NCI-H748 (cell line): ENCODE data around the gene NREP.

Experiments used
- DNase-seq: peaks from one replicate; lab custom pipeline; 2025; ENCODE audit not compliant: unreplicated experiment; lab: John Stamatoyannopoulos, UW

The NREP gene

GRCh38 chr5:111741278-111741677, 15.7 kb downstream of the NREP start:
- DNase-seq = peak; percentile 81

GRCh38 chr5:111739416-111739815, 17.6 kb downstream of the NREP start:
- no peak for DNase-seq

DNA sequence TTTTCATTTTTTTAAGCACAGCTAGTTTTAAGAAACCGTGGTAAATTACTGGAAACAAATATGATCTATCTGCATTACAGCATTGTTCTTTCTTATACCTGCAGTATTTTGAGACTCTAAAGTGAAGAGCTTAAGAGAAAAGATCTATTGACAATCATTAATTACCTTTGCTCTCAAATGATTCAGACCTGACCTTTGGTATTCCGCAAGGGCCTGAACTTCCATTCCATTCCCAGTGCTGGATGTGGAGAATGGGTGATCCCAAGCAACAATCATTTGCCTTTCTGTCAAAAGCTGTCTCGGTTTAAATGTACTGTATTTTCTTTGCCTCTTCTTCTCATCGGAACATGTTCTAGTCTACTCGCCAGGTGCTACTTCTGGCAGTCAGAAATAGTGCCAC, 18.9 kb downstream of the NREP start:
- DNase-seq = no peak

DNA sequence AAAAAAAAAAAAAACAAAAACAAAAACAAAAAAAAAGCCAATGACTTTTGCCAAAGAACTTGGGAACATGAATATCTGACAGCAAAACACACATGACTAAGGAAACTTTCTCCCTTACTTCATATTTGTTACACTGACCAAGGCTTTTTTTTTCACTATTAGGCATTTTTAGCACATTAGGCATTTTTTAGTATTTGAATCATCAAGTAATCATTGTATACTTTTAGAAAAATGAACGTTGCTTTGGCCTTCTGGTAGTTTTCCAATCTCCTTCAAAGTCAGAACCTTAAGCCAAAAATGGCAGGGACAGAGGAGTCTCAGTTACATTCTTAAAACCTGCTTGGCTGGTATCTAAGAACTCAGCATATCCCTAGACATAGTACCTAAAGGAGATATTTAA, 19.3 kb downstream of the NREP start:
- DNase-seq = no peak

- no peak for DNase-seq
Measured at GRCh38 chr5:111735583-111736270, 21.3 kb downstream of the NREP start.

DNA sequence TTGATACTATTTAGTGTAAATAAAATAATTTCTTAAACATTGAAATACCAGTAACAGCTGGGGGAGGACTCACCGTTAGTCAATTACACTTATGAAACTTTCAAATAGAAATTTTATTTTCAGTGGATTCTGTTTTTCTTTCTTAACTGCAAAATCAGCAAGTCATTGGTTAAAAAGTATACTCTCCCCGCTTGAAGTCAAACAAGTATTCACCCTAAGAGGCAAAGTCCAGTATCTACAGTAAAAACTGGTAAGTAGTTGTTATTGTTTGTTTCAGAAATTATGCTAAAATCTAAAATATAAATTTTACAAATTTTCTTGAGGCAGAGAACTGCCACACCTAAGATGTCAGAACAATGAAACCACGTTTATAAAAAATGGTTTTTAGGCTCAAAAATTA, 22.4 kb downstream of the NREP start:
- DNase-seq = no peak

GRCh38 chr5:111734013-111734412, 23.0 kb downstream of the NREP start:
- DNase-seq = no peak

DNA sequence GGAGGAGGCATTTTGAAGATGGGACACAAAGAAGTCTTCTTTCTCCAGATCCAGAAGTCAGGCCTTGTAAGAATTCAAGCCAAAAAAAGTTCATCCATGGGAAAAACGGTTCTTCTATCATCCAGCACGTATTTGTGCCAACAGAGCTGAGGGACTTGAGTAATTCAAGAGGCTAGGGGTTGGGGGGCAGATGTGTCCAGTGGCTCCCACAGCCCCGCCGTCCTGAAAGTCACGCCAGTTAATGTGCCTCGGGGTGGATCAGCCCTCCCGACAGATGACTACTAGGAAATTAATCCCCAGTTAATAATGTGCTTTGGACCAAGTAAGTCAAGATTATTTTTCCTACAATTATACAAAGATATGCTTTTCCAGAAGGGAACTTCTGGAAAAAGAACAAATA, 23.4 kb downstream of the NREP start:
- DNase-seq = no peak

DNA sequence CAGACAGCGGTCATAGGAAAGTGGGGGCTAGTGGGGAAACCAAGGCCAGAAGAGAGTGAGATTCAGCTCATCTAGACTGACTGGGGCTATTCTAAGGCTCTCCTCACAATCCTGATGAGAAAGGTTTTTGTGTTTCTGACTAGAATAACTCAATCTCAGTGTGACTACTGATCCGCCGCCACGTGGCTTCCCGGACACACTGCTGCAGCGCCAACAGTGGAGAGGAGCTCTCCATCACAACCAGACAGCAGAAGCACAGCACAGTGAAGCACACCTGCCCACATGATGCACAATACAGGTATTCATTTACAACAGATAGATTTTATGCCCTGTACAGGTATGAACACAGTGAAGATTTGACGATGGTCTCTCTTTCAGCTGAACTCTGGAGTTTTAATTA, 25.4 kb downstream of the NREP start:
- no peak for DNase-seq

DNA sequence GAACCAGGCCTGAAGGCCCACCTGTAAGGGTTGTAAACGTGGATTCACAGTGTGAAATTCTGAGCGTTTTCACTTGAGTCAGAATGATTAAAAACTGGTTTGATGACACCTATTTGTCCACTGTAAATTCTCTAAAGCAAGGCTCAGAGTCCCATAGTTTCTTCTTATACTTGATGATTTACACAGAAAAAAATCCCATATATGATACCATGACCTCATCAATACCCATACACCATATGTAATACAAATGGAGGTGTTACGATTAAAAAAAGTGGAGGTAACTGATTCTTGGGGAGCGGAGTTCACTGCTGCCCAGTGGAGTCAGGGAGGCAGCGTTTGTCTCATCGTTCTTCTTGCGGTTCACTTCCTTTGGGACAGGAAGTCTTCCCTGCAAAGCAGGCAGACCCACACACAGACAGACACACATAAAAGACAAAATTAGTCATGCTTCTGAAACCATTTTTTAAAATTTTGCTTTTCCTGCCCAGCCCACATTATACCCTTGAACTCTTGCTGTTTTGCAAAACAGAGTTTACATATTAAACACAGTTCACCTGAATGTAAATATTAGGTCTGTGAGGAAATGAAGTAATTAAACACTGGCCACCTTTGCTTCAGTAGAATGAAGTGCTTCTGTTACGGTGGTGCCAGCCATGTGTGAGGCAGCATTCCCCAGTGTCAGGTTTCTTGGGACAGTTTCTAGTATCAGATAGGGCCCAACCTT, 26.2 kb downstream of the NREP start:
- peak; percentile 54 for DNase-seq

GRCh38 chr5:111728941-111729340, 28.1 kb downstream of the NREP start:
- DNase-seq = no peak

DNA sequence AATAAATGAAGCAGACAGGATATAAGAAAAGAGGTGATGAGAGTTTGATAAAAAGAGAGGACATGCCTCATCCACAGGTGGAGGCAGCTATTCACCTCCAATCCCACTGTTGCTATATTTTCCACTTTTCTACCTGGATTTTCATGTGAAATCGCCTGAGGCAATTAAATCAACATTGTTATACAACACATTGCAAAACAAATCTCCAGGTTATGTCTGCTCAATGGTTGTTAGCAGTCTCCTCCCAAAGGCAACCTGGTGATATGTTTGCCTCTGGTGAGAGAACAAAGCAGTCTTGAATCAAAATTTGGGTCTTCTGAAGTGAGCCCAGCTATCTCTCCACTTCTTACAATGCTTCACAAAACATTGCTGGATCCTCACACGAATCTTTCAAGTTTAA, 30.0 kb downstream of the NREP start:
- DNase-seq = no peak

- DNase-seq = no peak
Measured at GRCh38 chr5:111722140-111722539, 34.9 kb downstream of the NREP start.

DNA sequence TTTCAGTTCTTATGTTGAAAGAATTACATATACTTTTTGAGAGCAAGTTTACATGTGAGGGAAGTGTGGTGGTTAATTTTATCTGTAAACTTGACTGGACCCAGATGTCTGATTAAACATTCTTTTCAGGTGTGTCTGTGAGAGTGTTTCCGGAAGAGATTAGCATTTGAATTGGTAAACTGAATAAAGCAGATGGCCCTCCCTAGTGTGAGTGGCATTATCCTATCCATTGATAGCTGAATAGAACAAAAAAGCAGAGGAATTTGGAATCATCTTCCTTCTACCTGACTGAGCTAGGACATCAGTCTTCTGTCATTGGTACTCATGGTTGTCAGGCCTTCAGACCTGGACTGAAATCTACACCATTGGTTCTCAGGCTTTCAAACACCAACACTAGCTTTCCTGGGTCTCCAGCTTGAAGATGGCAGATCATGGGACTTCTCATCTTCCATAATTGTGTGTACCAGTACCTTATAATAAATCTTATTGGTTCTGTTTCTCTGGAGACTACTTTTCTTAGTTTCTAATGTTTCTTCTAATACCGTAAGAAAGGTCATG, 36.6 kb downstream of the NREP start:
- DNase-seq = peak; percentile 27

GRCh38 chr5:111719773-111720172, 37.2 kb downstream of the NREP start:
- DNase-seq = no peak

- DNase-seq = peak; percentile 9
Measured at GRCh38 chr5:111716789-111717188, 40.2 kb downstream of the NREP start.

GRCh38 chr5:111707630-111708164, 49.3 kb downstream of the NREP start:
- DNase-seq = no peak

GRCh38 chr5:111706345-111706744, 50.6 kb downstream of the NREP start:
- peak; percentile 56 for DNase-seq

DNA sequence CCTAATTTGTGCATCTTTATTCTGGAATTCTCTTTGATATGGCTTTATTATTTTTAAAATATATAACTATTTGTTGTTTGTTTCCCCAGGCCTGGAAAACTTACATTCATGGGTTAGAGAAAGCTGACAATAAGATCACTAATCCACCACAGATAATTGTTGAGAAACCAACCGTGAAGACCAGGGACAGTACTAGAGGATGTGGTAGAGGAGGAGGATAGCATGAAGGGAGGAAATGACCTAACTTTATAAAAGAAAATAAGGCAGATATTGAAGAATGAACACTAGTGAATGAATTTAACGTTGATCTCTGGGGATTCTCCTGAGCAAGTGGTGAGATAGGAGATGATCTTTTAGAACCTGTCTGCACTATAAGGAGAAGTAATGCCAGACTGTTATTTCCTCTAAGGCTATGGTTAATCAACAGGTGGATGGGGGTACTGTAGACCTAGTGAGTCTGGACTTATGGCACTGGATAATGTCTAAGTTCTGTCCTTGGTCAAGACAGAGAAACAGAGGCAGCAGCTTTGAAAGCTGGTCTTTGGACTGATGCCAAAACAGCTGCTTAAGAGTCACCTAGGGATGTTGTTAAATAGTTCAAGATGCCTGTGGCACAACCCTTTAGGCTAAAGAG, 52.4 kb downstream of the NREP start:
- DNase-seq = no peak

GRCh38 chr5:111703662-111704061, 53.3 kb downstream of the NREP start:
- DNase-seq = no peak

- DNase-seq = peak; percentile 76
Measured at GRCh38 chr5:111699976-111700375, 57.0 kb downstream of the NREP start.

GRCh38 chr5:111699324-111699723, 57.7 kb downstream of the NREP start:
- no peak for DNase-seq
